ENCODE results near the gene ATP1B3.

DNA sequence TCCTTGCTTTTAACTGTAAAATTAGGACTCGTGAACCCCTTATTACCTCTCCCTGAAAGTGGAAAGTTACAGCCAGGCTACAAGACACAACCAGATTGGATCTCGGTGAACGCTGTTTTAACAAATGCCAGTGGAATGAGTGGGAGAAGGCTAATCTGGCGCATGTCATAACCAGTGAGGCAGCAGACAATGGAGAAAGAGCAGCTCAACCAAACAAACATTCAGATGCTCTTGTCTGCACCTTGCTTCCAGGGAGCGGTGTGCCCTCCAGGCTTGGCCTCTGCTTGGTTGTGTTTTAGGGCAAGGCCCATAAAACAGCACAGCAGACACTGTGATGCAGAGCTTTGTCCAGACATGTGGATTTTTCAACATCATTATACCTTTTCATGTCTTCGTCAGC, 45.9 kb upstream of the ATP1B3 start:
- TF ChIP-seq, protein P1, sequence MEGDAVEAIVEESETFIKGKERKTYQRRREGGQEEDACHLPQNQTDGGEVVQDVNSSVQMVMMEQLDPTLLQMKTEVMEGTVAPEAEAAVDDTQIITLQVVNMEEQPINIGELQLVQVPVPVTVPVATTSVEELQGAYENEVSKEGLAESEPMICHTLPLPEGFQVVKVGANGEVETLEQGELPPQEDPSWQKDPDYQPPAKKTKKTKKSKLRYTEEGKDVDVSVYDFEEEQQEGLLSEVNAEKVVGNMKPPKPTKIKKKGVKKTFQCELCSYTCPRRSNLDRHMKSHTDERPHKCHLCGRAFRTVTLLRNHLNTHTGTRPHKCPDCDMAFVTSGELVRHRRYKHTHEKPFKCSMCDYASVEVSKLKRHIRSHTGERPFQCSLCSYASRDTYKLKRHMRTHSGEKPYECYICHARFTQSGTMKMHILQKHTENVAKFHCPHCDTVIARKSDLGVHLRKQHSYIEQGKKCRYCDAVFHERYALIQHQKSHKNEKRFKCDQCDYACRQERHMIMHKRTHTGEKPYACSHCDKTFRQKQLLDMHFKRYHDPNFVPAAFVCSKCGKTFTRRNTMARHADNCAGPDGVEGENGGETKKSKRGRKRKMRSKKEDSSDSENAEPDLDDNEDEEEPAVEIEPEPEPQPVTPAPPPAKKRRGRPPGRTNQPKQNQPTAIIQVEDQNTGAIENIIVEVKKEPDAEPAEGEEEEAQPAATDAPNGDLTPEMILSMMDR (IDR thresholded peaks at IDR 0.05; ENCODE audit: low read length), result no peak
- no peak for TF ChIP-seq EZH2 (optimal IDR thresholded peaks at IDR 0.05; ENCODE audit: low read depth, low read length)
